Activated CD4-positive, alpha-beta T cell treated with anti-CD3 and anti-CD28 coated beads, Interleukin-2, amount 10 ng/mL, durations not matched to agents 7 days and 5 days (primary cell): Measurements from ENCODE around the gene CSF2. TPM values are rescaled to one million over a fixed set of nuclear protein-coding genes. Genes with fewer than 3 reads are reported as not detected.
A peak's percentile ranks its signal among the peaks of the same experiment; 100 is the strongest.

Experiments used
- CTCF ChIA-PET: fragments of 350-600 bp; sonication (Branson Sonifier 250); formaldehyde crosslinking; loops from one replicate; lab custom pipeline; 2021; ENCODE audit warnings: antibody characterized with exemption; lab: Charles Lee
- POLR2A ChIA-PET: fragments of 350-600 bp; sonication (Branson Sonifier 250); formaldehyde crosslinking; loops from one replicate; lab custom pipeline; 2021; ENCODE audit warnings: antibody characterized with exemption; lab: Charles Lee
- DNase-seq: peaks from one replicate; pipeline ENCODE4 v3.0.0-alpha.2; 2020
- H3K27ac Mint-ChIP-seq: one replicate; pipeline ENCODE4 v1.8.0; 2021; ENCODE audit warnings: mild to moderate bottlenecking, moderate library complexity, mixed read lengths
- H3K27me3 Mint-ChIP-seq: one replicate; pipeline ENCODE4 v1.8.0; 2021; ENCODE audit warnings: mixed read lengths
- H3K36me3 Mint-ChIP-seq: one replicate; pipeline ENCODE4 v1.8.0; 2021; ENCODE audit warnings: low read depth, mixed read lengths
- H3K4me1 Mint-ChIP-seq: one replicate; pipeline ENCODE4 v1.8.0; 2021; ENCODE audit warnings: mixed read lengths
- H3K4me3 Mint-ChIP-seq: one replicate; pipeline ENCODE4 v1.8.0; 2021; ENCODE audit warnings: mild to moderate bottlenecking, moderate library complexity, mixed read lengths
- H3K9me3 Mint-ChIP-seq: one replicate; pipeline ENCODE4 v1.8.0; 2021; ENCODE audit warnings: mixed read lengths
- total RNA-seq, 2 experiments: library from RNA; stranded (reverse); gene quantifications; one replicate each; pipeline ENCODE4 v1.2.3, GENCODE V29; 2021

Gene CSF2
- total RNA-seq, 2 experiments from 2014 or later, result 2.9 to 4.7 TPM

DNA sequence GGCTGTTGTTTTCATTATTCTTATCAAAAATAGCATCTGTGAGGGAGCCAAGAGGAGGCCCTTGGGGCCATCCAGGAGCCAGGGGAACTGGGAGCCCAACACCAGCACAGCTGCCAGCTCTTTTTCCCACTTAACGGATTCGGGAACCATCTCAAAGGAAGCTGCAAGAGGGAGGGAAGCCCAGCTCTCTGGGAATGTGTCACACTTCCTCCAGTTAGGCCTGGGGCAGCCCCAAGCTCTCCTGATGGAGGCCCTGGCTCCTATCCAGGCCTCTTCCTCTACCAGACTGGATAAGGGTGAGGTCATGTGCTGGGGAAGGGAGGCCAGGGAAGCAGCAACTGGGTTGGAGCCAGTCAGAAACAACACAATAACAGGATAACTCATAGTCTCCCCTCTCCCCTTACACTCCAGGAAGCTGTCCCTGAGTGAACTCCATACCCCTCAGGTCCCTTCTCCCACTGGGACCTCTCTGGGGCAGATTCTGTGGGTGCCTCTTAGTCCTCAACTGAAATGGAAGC is 12.7 kb downstream of the CSF2 start:
- Mint-ChIP-seq H3K4me1 (peaks cover 46% of the 10 kb centered on the region), H3K27ac (no peak overlapping the region)

DNA sequence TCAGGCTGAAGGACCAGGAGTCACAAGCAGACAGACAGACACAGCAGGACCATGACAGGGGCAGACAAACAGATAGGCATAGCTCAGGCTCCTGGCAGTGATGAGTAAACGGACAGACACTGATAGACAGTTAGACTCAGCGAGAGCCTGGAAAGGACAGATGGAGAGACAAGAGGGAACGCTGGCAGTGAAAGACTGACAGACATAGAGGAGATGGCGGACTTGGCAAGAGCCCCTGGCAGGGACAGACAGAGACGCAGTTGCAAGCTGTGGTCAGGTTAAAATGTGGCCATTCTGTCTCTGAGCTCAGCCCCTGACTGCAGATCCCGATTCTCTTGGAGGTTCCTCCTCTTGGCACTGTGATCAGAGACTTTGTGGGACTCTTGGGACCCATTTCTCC is 13.6 kb downstream of the CSF2 start:
- H3K27me3 Mint-ChIP-seq, result no peaks in the 10 kb centered on the region
- H3K4me3 Mint-ChIP-seq, result no peak overlapping the region
- H3K36me3 Mint-ChIP-seq, result peaks cover 5% of the 10 kb centered on the region
- peaks cover 40% of the 10 kb centered on the region for H3K4me1 Mint-ChIP-seq
- no peak overlapping the region for H3K27ac Mint-ChIP-seq
- DNase-seq, result no peak
- POLR2A ChIA-PET, result no interaction called here
- peaks cover 8% of the 10 kb centered on the region for H3K9me3 Mint-ChIP-seq
- CTCF ChIA-PET, result interaction anchor here (0.9 to 3.2 kb wide), 6 partner anchors 9 to 92 kb away, joined by 3 to 13 read pairs (median 4); no protein-coding TSS in a partner anchor

More for the DNA sequence above, 12.7 kb downstream of the CSF2 start:
- DNase-seq, result no peak
- Mint-ChIP-seq H3K9me3 (peaks cover 8% of the 10 kb centered on the region), H3K4me3 (no peak overlapping the region), H3K27me3 (no peaks in the 10 kb centered on the region), H3K36me3 (peaks cover 5% of the 10 kb centered on the region)
- CTCF ChIA-PET, result interaction anchor here (0.9 to 3.2 kb wide), 4 partner anchors 10 to 93 kb away, joined by 3 to 13 read pairs (median 3); no protein-coding TSS in a partner anchor
- POLR2A ChIA-PET, result no interaction called here

DNA sequence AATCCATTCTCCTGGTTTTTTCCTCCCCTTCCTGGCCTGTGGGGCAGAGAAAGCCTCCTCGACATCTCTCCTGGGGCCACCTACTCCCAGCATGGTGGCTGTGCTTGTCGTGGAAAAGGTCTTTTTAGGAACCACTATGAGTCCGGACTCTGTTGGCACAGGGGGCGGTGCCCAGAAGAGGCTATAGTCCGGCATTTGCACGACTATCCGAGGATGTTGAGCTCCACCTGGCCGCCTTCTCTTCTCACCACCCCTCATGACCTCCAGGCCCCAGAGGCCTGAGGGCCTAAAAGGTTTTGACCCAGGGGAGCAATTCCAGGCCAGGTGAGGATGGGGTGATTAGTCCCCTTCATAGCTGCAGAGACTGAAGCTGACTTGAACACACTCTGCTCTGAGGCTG is 14.1 kb downstream of the CSF2 start:
- Mint-ChIP-seq H3K36me3 (peaks cover 5% of the 10 kb centered on the region), H3K27me3 (no peaks in the 10 kb centered on the region), H3K4me1 (peaks cover 35% of the 10 kb centered on the region), H3K4me3 (no peak overlapping the region), H3K9me3 (peaks cover 8% of the 10 kb centered on the region), H3K27ac (peak overlapping the region; percentile 32)
- POLR2A ChIA-PET, result no interaction called here
- CTCF ChIA-PET, result interaction anchor here (0.9 to 3.2 kb wide), 7 partner anchors 9 to 151 kb away, joined by 3 to 13 read pairs (median 3); no protein-coding TSS in a partner anchor
- DNase-seq, result no peak

DNA sequence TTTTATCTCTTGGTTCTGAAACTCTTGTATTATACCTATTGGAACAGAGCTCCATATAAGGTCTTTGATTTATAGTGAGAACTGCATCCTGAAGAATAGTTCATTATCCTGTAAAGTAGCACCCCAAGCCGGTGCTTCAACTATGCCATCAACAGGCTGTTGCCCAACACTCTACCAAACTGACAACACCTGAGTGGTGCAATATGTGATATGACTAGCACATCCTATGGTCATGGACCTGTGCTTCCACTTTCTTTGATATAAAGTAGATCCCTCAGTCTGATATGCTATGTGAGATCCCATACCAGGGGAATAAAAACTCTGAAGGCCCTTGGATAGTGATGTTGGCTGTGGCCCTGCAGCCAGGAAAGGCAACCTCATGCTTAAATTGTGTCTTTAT is 15.8 kb downstream of the CSF2 start:
- Mint-ChIP-seq H3K27ac (no peak overlapping the region), H3K36me3 (peaks cover 5% of the 10 kb centered on the region), H3K9me3 (peaks cover 8% of the 10 kb centered on the region), H3K4me1 (peaks cover 25% of the 10 kb centered on the region), H3K4me3 (no peak overlapping the region), H3K27me3 (no peaks in the 10 kb centered on the region)
- ChIA-PET POLR2A (no interaction called here), CTCF (interaction anchor here (3.2 kb wide), 1 partner anchor 13 kb away, joined by 13 read pairs; no protein-coding TSS in a partner anchor)
- DNase-seq, result no peak

DNA sequence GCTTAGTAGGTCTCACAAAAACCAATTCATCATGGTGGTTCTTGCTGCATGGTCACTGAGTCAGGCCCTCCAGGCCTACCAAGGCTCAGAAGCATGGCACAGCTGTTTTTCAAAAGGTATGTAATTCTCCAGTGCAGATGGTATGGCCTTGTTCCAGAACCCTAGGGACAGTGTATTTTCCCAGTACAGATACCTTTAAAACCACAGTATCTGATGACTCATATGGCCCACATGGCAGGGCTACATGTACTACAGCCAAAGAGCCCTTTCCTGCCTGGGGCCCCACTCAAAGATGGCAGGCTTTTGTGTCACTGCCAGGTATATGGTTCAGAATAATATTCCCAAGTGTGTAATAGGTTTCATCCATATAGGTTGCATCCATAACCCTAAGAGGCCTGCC is 16.5 kb downstream of the CSF2 start:
- peaks cover 5% of the 10 kb centered on the region for H3K36me3 Mint-ChIP-seq
- no peak overlapping the region for H3K4me3 Mint-ChIP-seq
- ChIA-PET CTCF (interaction anchor here (0.9 kb wide), 1 partner anchor 15 kb away, joined by 3 read pairs; no protein-coding TSS in a partner anchor), POLR2A (no interaction called here)
- no peak for DNase-seq
- peaks cover 23% of the 10 kb centered on the region for H3K4me1 Mint-ChIP-seq
- no peaks in the 10 kb centered on the region for H3K27me3 Mint-ChIP-seq
- H3K9me3 Mint-ChIP-seq, result peaks cover 8% of the 10 kb centered on the region
- no peak overlapping the region for H3K27ac Mint-ChIP-seq

DNA sequence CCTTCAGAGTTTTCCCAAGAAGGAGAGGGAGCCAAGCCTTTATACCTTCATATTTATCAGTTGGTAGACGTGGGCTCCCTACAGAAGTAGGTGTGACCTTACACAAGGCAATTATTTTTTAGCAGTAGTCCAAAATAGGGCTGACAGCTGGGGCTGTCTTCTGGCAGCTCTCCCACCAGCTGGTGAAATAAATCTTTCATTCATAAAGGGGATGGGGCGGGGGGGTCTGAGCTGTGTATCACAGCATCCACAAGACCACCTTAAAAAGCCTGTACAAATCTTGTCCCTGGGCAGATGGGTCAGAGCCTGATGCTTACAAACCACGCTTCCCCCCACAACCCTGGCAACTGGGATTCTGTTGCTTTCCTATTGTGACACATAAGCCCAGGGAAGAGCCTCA is 19.7 kb downstream of the CSF2 start:
- H3K9me3 Mint-ChIP-seq, result peaks cover 8% of the 10 kb centered on the region
- POLR2A ChIA-PET, result no interaction called here
- peaks cover 28% of the 10 kb centered on the region for H3K4me1 Mint-ChIP-seq
- H3K36me3 Mint-ChIP-seq, result peaks cover 3% of the 10 kb centered on the region
- no peak overlapping the region for H3K27ac Mint-ChIP-seq
- no peak overlapping the region for H3K4me3 Mint-ChIP-seq
- no peak for DNase-seq
- CTCF ChIA-PET, result interaction anchor here (1.0 to 2.1 kb wide), 6 partner anchors 9 to 173 kb away, joined by 3 to 6 read pairs (median 5); no protein-coding TSS in a partner anchor
- H3K27me3 Mint-ChIP-seq, result no peaks in the 10 kb centered on the region

DNA sequence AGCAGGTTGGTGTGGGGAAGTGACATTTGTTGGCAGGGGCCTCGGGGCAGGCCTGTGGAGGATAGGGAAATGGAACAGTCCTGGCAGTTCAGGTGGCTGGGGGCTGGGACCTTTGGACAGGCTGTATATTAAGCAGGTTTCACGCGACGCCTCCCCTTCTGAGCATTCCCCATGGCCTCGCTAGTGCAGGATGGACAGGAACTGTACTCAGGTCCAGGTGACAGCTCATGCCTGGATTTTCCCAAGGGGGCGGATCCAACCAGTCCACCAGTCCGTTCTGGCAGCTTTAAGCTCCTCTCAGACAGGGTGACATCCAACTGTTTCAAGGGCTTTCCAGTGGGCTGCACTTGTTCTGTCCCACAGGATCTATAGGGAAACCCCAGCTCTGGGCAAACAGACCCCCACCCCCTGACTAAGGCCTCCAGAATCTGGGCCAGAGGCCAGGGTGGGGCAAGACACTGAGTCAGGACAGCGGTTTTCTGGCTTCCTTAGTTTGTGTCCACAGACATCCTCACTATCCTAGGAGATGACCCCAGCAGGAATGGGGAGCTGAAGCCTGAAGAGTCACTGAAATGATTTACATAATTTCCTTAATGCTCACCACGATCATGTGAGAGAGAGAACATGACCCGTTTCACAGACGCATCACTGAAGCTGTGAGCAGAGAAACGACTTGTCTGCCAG is 20.9 kb downstream of the CSF2 start:
- no peak overlapping the region for H3K4me3 Mint-ChIP-seq
- peaks cover 38% of the 10 kb centered on the region for H3K4me1 Mint-ChIP-seq
- DNase-seq, result no peak
- ChIA-PET POLR2A (no interaction called here), CTCF (interaction anchor here (1.3 to 2.1 kb wide), 4 partner anchors 20 to 171 kb away, joined by 3 to 5 read pairs (median 4); partner anchors contain the start of gene CSF2)
- H3K27ac Mint-ChIP-seq, result no peak overlapping the region
- no peaks in the 10 kb centered on the region for H3K27me3 Mint-ChIP-seq
- peaks cover 3% of the 10 kb centered on the region for H3K36me3 Mint-ChIP-seq
- peaks cover 6% of the 10 kb centered on the region for H3K9me3 Mint-ChIP-seq

DNA sequence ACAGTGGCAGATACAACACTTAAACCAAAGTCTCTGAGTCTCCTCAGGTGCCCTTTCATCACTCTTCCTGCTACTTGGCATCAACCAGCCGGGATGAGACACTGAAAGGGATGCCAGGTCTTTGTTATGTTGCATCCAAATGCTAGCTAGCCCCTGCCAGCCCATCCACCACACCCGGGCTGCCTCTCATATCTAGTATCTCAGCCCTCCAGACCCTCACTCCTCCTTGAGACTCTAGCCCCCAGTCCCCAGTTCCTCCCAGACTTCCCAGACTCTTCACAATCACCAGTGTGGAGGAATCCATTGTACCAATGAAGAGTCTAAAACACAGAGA is 21.5 kb downstream of the CSF2 start:
- no peaks in the 10 kb centered on the region for H3K27me3 Mint-ChIP-seq
- peaks cover 3% of the 10 kb centered on the region for H3K36me3 Mint-ChIP-seq
- no peak overlapping the region for H3K27ac Mint-ChIP-seq
- ChIA-PET CTCF (interaction anchor here (1.3 to 2.1 kb wide), 4 partner anchors 20 to 171 kb away, joined by 3 to 5 read pairs (median 4); partner anchors contain the start of gene CSF2), POLR2A (no interaction called here)
- no peak overlapping the region for H3K4me3 Mint-ChIP-seq
- H3K4me1 Mint-ChIP-seq, result peaks cover 41% of the 10 kb centered on the region
- DNase-seq, result no peak
- peaks cover 4% of the 10 kb centered on the region for H3K9me3 Mint-ChIP-seq

DNA sequence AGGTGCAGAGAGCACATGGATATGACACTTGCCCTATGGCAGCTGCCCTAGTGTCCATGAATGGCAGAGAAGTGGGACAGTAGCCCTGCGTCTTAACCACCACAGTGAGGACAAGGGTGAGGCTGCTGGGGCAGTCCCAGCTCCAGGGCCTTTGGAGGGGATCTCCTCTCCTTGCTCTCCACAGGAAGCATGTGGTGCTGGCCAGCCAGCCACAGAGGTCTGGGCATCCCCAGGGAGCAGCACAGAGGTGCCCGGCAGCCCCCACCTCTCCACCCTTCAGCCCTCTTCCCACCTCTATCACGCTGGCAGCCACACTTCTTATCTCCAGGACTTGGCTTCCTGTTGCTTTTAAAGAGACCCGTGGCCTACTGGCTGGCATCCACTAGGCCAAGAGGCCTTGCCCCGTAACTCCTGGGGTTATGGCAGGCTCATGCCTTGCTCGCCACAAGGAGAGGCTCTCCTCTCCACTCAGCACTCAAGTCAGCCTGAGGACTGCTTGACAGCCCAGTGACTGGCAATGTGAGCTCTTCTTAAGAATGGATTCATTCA is 21.9 kb downstream of the CSF2 start:
- no peak for DNase-seq
- peaks cover 2% of the 10 kb centered on the region for H3K36me3 Mint-ChIP-seq
- ChIA-PET POLR2A (no interaction called here), CTCF (interaction anchor here (1.3 to 1.8 kb wide), 4 partner anchors 9 to 85 kb away, joined by 3 to 5 read pairs (median 3); no protein-coding TSS in a partner anchor)
- H3K4me1 Mint-ChIP-seq, result peaks cover 41% of the 10 kb centered on the region
- no peak overlapping the region for H3K4me3 Mint-ChIP-seq
- no peak overlapping the region for H3K27ac Mint-ChIP-seq
- peaks cover 2% of the 10 kb centered on the region for H3K9me3 Mint-ChIP-seq
- no peaks in the 10 kb centered on the region for H3K27me3 Mint-ChIP-seq

DNA sequence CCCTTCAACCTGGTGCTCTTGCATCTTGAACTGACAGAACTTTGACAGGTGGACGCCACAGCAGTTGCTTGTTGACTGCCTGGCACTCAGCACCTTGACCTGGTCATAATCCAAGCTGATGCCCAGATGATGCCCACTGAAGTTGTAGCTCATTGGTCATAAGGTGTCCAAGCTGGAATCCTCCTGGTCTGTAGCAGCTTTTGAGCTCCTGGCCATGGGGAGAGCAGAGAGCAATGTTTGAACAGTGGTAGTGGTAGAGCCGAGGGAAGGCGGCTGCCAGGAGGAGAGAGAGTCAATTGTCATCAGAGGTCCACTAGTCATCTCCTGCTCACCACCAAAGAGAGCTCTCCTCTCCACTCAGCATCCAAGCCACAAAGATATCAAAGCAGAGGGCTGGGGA is 23.3 kb downstream of the CSF2 start:
- CTCF ChIA-PET, result interaction anchor here (0.5 to 2.1 kb wide), 10 partner anchors 9 to 84 kb away, joined by 3 to 7 read pairs (median 4); no protein-coding TSS in a partner anchor
- H3K27me3 Mint-ChIP-seq, result no peaks in the 10 kb centered on the region
- POLR2A ChIA-PET, result no interaction called here
- H3K36me3 Mint-ChIP-seq, result no peaks in the 10 kb centered on the region
- H3K9me3 Mint-ChIP-seq, result no peaks in the 10 kb centered on the region
- DNase-seq, result no peak
- peaks cover 52% of the 10 kb centered on the region for H3K4me1 Mint-ChIP-seq
- no peak overlapping the region for H3K27ac Mint-ChIP-seq
- no peak overlapping the region for H3K4me3 Mint-ChIP-seq

DNA sequence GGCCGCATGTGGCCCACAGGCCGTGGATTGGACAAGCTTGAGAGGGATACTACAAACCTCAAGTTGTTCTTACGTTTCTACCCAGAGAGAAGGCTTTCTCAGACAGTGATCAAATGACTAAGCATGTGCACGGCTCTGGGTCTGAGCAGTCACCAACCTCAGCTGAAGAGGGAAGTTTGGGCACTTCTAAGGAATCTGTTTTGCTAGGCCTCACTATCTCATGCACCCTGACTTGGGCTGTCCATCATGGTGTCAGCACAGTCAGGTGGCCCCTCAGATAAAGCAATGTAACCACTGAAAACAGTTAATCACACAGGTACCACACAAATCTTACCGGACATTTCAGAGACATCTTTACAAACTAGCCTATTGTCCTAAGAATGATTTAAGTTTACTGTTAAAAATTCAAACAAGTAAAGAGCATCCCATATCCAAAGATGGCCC is 24.6 kb downstream of the CSF2 start:
- POLR2A ChIA-PET, result no interaction called here
- Mint-ChIP-seq H3K36me3 (no peaks in the 10 kb centered on the region), H3K9me3 (no peaks in the 10 kb centered on the region), H3K4me3 (no peak overlapping the region), H3K27me3 (no peaks in the 10 kb centered on the region), H3K27ac (peak overlapping the region; percentile 51), H3K4me1 (peaks cover 64% of the 10 kb centered on the region)
- no peak for DNase-seq
- CTCF ChIA-PET, result interaction anchor here (0.5 to 2.1 kb wide), 5 partner anchors 10 to 26 kb away, joined by 3 to 7 read pairs (median 4); no protein-coding TSS in a partner anchor

DNA sequence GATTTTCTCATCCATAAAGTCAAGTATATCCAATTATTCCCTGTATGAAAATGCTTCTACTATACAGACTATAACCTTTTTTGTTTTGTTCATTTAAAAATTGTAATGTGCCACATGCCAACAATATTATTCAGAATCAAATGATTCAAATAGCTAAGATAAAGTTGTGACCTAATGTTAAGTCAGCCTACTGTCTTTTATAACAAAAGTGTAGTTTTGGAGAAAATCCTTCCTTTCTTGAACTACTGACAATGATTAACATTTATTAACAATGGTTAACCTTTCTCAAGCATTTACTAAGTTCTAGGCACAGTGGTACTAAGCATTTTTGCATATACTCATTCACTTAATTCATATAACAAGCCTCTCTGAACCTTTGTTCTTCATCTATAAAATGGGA is 25.0 kb downstream of the CSF2 start:
- H3K27ac Mint-ChIP-seq, result peak overlapping the region; percentile 57
- no peaks in the 10 kb centered on the region for H3K9me3 Mint-ChIP-seq
- no peaks in the 10 kb centered on the region for H3K27me3 Mint-ChIP-seq
- peaks cover 69% of the 10 kb centered on the region for H3K4me1 Mint-ChIP-seq
- no peak overlapping the region for H3K4me3 Mint-ChIP-seq
- H3K36me3 Mint-ChIP-seq, result no peaks in the 10 kb centered on the region
- CTCF ChIA-PET, result interaction anchor here (1.1 kb wide), 1 partner anchor 16 kb away, joined by 3 read pairs; no protein-coding TSS in a partner anchor
- POLR2A ChIA-PET, result no interaction called here
- no peak for DNase-seq
